PC-9 (cell line): Measurements from ENCODE around the gene ATP6V0E1. TPM values are rescaled to one million over a fixed set of nuclear protein-coding genes. Genes with fewer than 3 reads are reported as not detected.

Experiments
- BruUV-seq: library from RNA; stranded (reverse); fragments of 400-500 nt; replicated peaks from 2 replicates; lab custom pipeline; 2021; lab: Mats Ljungman, UMichigan
- CTCF ChIA-PET: fragments of 300-600 bp; sonication (Branson Sonifier 250); formaldehyde crosslinking; loops from one replicate; lab custom pipeline; 2022; ENCODE audit warnings: antibody characterized with exemption; lab: Charles Lee
- POLR2A ChIA-PET: fragments of 300-600 bp; sonication (Branson Sonifier 250); formaldehyde crosslinking; loops from one replicate; lab custom pipeline; 2022; ENCODE audit warnings: antibody characterized with exemption; ENCODE audit not compliant: unreplicated experiment; lab: Charles Lee
- DNase-seq, 2 experiments: peaks; one replicate each; pipeline versions ENCODE4 v3.0.0 to v3.0.0-alpha.2; 2015 to 2022; ENCODE audit warnings: mixed read lengths in 1 of 2
- H2AFZ ChIP-seq: fragments of 200-600 bp; sonication (generic); 2 replicates; pipeline ENCODE4 v1.8.1; 2017; ENCODE audit warnings: antibody characterized with exemption
- H3F3A ChIP-seq: fragments of 200-600 bp; sonication (generic); 2 replicates; pipeline ENCODE4 v1.8.1; 2017; ENCODE audit warnings: antibody characterized with exemption, mild to moderate bottlenecking, low read depth; ENCODE audit not compliant: insufficient read depth
- H3K27ac ChIP-seq: fragments of 200-600 bp; sonication (generic); 2 replicates; pipeline ENCODE4 v1.6.1; 2016; ENCODE audit warnings: mixed run types
- H3K27me3 ChIP-seq: fragments of 200-600 bp; sonication (generic); 2 replicates; pipeline ENCODE4 v1.6.1; 2016; ENCODE audit warnings: low read depth, mixed run types; ENCODE audit not compliant: insufficient read depth
- H3K36me3 ChIP-seq: fragments of 200-600 bp; sonication (generic); 2 replicates; pipeline ENCODE4 v1.6.1; 2016; ENCODE audit warnings: low read depth, mixed run types
- H3K4me1 ChIP-seq: fragments of 200-600 bp; sonication (generic); replicated peaks from 2 replicates; pipeline ENCODE4 v1.6.1; 2016; ENCODE audit warnings: mixed run types; ENCODE audit not compliant: insufficient read depth
- H3K4me2 ChIP-seq: fragments of 200-600 bp; sonication (generic); 2 replicates; pipeline ENCODE4 v1.6.1; 2017; ENCODE audit warnings: mixed run types
- H3K4me3 ChIP-seq: fragments of 200-600 bp; sonication (generic); 2 replicates; pipeline ENCODE4 v1.6.1; 2016; ENCODE audit warnings: mixed run types
- H3K79me2 ChIP-seq: fragments of 200-600 bp; sonication (generic); 2 replicates; pipeline ENCODE4 v1.6.1; 2017; ENCODE audit warnings: low read depth, mixed run types
- H3K9me2 ChIP-seq: fragments of 200-600 bp; sonication (generic); 2 replicates; pipeline ENCODE4 v1.8.1; 2017; ENCODE audit warnings: mild to moderate bottlenecking; ENCODE audit not compliant: insufficient read depth
- H3K9me3 ChIP-seq: fragments of 200-600 bp; sonication (generic); 2 replicates; pipeline ENCODE4 v1.8.1; 2016; ENCODE audit warnings: low read depth; ENCODE audit not compliant: insufficient read depth
- H4K20me1 ChIP-seq: fragments of 200-600 bp; sonication (generic); 2 replicates; pipeline ENCODE4 v1.8.1; 2017; ENCODE audit not compliant: insufficient read depth
- CTCF ChIP-seq: fragments of 200-600 bp; sonication (generic); conservative IDR thresholded peaks from 2 replicates; pipeline ENCODE4 v1.6.1; 2017; ENCODE audit warnings: mixed run types, antibody characterized with exemption, mild to moderate bottlenecking, moderate library complexity
- EZH2 ChIP-seq: fragments of 200-600 bp; sonication (generic); IDR thresholded peaks from 2 replicates; pipeline ENCODE4 v1.8.0; 2017; ENCODE audit warnings: antibody characterized with exemption, low read depth
- intact Hi-C: fragments of 100-400 bp; cut with micrococcal nuclease; formaldehyde crosslinking; loops from one replicate; pipeline ENCODE4 v1.10.0; 2022; ENCODE audit not compliant: unreplicated experiment
- total RNA-seq: library from RNA; stranded (reverse); gene quantifications from 2 replicates; pipeline ENCODE4 v1.2.3, GENCODE V29; 2021

Gene ATP6V0E1
- total RNA-seq, 1 experiment from 2014 or later, result 251 TPM

DNA sequence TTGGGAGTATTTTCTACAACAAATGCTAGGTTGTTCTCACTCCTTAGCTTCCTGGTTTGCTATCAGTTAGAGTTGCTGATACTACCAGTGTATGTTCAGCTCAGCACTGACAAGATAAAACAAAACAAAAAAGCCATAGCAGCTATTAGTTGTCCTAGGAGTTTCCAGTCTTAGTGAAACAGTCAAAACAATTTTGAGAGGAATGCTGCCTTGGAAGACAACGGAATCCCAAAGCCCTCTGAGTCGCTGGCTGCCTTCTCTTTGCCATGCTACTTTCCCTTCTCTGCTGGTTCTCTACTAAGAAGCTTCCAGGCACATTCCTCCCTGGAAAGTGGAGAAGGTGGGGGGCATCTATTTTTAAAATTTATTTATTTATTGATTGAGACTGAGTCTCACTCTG, 67.2 kb downstream of the ATP6V0E1 start:
- no peaks in the 10 kb centered on the region for H4K20me1 ChIP-seq
- no peaks in the 10 kb centered on the region for H3K36me3 ChIP-seq
- intact Hi-C loops, result loop anchor here (10.0 kb wide), 1 partner anchor 286 kb away; no protein-coding TSS in a partner anchor
- no peaks in the 10 kb centered on the region; the same call in 1 of the 2 replicates for H3F3A ChIP-seq
- H3K79me2 ChIP-seq, result no peaks in the 10 kb centered on the region
- H3K27ac ChIP-seq, result no peak overlapping the region
- no peaks in the 10 kb centered on the region for H3K9me3 ChIP-seq
- POLR2A ChIA-PET, result no interaction called here
- no peak overlapping the region for H2AFZ ChIP-seq
- H3K4me2 ChIP-seq, result no peak overlapping the region
- H3K9me2 ChIP-seq, result no peaks in the 10 kb centered on the region
- DNase-seq, result no peak
- TF ChIP-seq CTCF (no peak), EZH2 (no peak)
- peaks cover 19% of the 10 kb centered on the region for H3K4me1 ChIP-seq
- no peak overlapping the region for H3K4me3 ChIP-seq
- no peaks in the 10 kb centered on the region for H3K27me3 ChIP-seq
- BruUV-seq, result no TSS peak
- CTCF ChIA-PET, result no interaction called here

DNA sequence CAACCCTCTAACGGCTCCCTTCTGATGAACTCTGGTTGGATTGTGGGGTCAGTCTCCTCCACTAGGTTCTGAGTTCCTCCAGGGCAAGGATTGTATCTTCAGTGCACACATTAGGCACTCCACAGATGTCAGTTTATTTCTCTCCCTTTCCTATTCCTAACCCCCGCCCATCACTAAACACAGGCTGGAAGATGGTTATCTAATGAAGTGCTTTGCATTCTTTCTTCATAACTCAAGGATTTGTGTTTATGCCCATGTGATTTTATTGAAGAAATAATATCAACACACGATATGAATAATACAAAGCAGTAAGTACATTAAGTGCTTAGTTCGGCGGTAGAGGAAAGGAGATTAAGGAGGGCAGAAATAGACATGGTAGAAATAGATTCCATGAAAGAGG, 68.2 kb downstream of the ATP6V0E1 start:
- no TSS peak for BruUV-seq
- Histone ChIP-seq H3K4me1 (peaks cover 19% of the 10 kb centered on the region), H3K27me3 (no peaks in the 10 kb centered on the region), H3K9me3 (no peaks in the 10 kb centered on the region), H3K4me3 (no peak overlapping the region), H3K4me2 (peak overlapping the region; percentile 43), H3F3A (no peaks in the 10 kb centered on the region; the same call in 1 of the 2 replicates), H4K20me1 (no peaks in the 10 kb centered on the region), H3K9me2 (no peaks in the 10 kb centered on the region), H2AFZ (no peak overlapping the region), H3K36me3 (no peaks in the 10 kb centered on the region), H3K27ac (no peak overlapping the region), H3K79me2 (no peaks in the 10 kb centered on the region)
- intact Hi-C loops, result loop anchor here (10.0 kb wide), 1 partner anchor 287 kb away; no protein-coding TSS in a partner anchor
- no peak for TF ChIP-seq CTCF
- no peak for TF ChIP-seq EZH2
- CTCF ChIA-PET, result no interaction called here
- POLR2A ChIA-PET, result no interaction called here
- peak; percentile 24 to 70 for DNase-seq

DNA sequence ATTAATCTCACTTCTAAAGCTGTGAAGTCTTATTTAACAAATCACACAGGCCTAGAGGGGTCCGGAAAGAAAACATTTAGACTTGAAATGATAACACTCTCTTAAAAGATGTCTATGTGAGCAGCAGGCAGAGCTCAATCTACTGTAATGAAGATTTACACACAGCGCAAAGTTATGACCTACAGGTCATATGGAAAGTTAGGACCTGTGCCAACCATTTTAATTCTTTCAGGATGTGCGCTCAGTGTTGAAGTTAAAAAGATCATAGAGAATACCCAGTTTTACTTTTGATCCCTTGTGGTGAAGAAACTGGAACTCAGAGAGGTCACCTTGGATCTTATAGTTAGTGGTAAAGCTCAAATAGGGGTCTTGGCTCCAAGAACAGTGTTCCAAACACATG, 69.5 kb downstream of the ATP6V0E1 start:
- ChIA-PET POLR2A (no interaction called here), CTCF (no interaction called here)
- no peak for DNase-seq
- no peaks in the 10 kb centered on the region; the same call in 1 of the 2 replicates for H4K20me1 ChIP-seq
- peaks cover 21% of the 10 kb centered on the region for H3K4me1 ChIP-seq
- no peak overlapping the region for H3K4me3 ChIP-seq
- TF ChIP-seq EZH2, result no peak
- no peak for TF ChIP-seq CTCF
- H3F3A ChIP-seq, result peaks cover 9% of the 10 kb centered on the region
- H3K4me2 ChIP-seq, result no peak overlapping the region
- H3K79me2 ChIP-seq, result peaks cover 4% of the 10 kb centered on the region; the same call in 1 of the 2 replicates
- no peak overlapping the region for H3K27ac ChIP-seq
- no peaks in the 10 kb centered on the region for H3K9me2 ChIP-seq
- no TSS peak for BruUV-seq
- no peak overlapping the region for H2AFZ ChIP-seq
- intact Hi-C loops, result loop anchor here (10.0 kb wide), 1 partner anchor 288 kb away; no protein-coding TSS in a partner anchor
- H3K27me3 ChIP-seq, result no peaks in the 10 kb centered on the region
- H3K9me3 ChIP-seq, result no peaks in the 10 kb centered on the region
- H3K36me3 ChIP-seq, result no peaks in the 10 kb centered on the region
